K562 (cell line): ENCODE results near the gene AMBRA1.

Source experiments
- CTCF ChIP-seq, 3 experiments: IDR thresholded peaks in 2 of 3; conservative IDR thresholded peaks in 1 of 3; 2 replicates each; pipeline ENCODE4 v1.5.1; 2011 to 2012; ENCODE audit warnings: low read length in 3 of 3, mild to moderate bottlenecking in 3 of 3, control low read depth in 2 of 3, improper control_type of control experiment in 1 of 3, inconsistent platforms in 1 of 3, low read depth in 1 of 3, mixed read lengths in 1 of 3, moderate library complexity in 1 of 3; ENCODE audit not compliant: insufficient read depth in 2 of 3
- NR2C1 ChIP-seq, 2 experiments: fragments of 450-650 bp; IDR thresholded peaks; 2 replicates each; pipeline ENCODE4 v1.6.1; 2017; ENCODE audit warnings: mild to moderate bottlenecking in 2 of 2, antibody characterized with exemption in 1 of 2, inconsistent platforms in 1 of 2, missing compliant biosample characterization in 1 of 2, missing genetic modification characterization in 1 of 2

DNA sequence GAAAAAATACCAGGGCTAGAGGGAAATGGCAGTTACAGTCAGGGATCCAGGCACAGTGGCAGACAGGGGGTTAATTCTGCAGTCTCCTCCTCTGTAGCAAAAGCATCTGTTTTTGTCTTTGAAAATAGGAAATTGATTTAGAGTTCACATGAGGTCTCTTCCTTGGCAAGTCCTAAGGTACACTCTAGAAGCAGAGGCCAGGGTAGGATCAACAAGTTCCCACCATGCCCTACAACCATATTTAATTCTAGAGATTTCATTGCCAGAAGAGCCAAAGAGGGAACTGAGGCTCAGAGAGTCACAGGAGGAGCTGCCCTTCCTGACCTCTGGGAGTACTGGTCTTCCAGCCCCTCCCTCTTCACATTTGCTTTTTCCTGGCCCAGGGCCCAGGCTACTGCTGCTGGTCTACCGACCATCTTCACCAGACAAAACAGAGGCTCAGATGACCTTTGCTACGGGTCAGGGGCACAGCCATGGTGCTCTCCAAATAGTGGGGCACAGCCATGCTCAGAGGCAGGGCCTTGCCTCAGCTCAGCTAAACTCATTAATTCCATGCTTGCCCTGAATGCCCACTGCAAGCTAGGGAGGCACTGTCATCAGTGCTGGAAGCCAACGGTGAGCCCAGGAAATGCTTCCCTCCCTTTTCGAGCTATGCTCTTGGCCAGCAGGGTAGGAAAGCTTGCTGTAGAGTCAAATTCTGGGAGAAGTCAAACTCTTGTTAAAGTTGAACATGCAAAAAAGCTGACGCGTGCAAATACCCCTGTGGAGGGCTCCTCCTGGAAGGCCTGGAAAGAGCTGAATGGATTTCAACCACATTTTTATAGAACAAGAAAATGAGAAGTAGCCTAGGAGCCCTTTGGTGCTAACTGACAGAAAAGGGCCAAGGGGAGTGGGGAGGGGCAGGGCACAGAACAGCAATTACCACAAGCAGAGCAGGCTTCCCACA, 190.6 kb downstream of the AMBRA1 start:
- TF ChIP-seq NR2C1 (IDR thresholded peaks at IDR 0.05) (no peak), NR2C1 (tag; IDR thresholded peaks at IDR 0.05) (no peak), CTCF (IDR thresholded peaks at IDR 0.05 in 2 of 3, conservative IDR thresholded peaks at IDR 0.05 in 1 of 3; ENCODE audit: insufficient read depth in 2 of 3, low read depth in 1 of 3, low read length in 3 of 3) (no peak)
